ENCODE measurements around the gene NFX1.
"Not testable (repeated sequence)": the region's sequence is repeated elsewhere in the genome, so short reads cannot be mapped to it uniquely, and the experiment has no call there.

NFX1 gene

DNA sequence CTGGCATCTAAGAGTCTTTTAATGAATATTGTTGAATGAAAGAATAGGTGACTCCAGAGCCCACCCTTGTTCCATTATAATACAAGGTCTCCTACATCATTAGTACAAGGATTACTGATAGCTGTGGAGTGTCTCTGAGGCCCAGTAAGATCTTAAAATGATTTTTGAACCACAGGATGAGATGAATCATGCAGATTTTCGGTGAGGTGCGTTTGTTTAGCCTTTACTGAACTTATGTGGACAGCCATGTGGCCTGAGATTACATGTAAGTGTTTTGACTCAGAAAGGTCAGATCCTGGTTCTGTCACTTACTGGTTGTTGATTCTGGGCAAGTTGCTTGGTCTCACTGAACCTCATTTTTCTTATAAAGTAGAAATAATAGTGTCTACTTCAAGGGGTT, 21.6 kb downstream of the NFX1 start:
- no peak for FAIRE-seq

DNA sequence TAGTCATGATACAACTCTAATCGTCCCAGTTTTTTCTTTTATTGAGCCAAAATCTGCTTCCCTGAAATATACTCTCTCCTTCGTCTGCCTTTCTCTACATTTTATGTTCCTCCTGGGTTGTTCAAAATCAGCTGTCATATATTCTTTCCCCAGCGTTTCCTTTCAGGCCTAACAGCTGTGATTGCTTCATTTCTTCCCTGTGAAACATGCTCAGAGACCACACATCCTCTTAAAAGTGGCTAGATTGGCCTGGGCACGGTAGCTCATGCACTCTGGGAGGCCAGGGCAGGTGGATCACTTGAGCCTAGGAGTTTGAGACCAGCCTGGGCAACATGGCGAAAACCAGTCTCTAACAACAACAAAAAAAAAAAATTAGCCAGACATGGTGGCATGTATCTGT, 25.1 kb downstream of the NFX1 start:
- no peak for FAIRE-seq

GRCh38 chr9:33317136-33317535, 26.8 kb downstream of the NFX1 start:
- not testable (repeated sequence) for FAIRE-seq

- no peak for FAIRE-seq
Measured at GRCh38 chr9:33318225-33318624, 27.9 kb downstream of the NFX1 start.

- FAIRE-seq: no peak
Measured at GRCh38 chr9:33318781-33319180, 28.5 kb downstream of the NFX1 start.

- no peak for FAIRE-seq
Measured at GRCh38 chr9:33320230-33320567, 29.9 kb downstream of the NFX1 start.

DNA sequence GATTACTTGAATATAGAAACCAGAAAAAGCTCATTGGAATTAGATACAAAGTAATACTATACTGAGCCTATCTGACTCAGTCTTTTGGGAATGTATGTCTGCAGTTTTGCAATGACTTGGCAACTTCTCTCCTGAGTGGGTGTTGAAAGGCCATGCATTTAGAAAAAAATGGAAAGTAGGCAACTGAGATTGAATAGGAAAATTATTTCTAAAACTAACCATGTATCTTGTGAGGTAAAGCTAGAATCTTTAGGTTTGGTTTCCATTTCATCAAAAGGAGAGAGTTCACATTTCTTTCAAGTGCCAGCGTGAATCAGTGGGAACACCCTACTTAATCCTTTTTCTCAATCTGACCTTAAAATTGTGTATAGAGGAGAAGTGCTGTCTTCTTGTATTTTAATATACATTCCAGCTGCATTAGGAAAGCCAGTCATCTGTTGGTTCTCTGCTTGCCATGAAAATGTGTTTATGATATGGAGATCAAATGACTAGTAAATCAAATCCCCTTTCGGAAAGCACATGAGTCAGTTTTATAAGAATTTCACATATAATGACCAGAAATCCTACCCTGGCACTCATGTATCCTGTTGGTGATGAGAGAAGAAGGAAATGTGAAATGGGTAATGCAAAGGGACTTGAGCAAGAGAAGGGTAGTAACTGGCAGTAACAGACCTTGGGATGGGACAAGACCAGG, 30.4 kb downstream of the NFX1 start:
- FAIRE-seq: peak; percentile 73

- no peak for FAIRE-seq
Measured at GRCh38 chr9:33329117-33329563, 38.8 kb downstream of the NFX1 start.

- FAIRE-seq: no peak
Measured at GRCh38 chr9:33329979-33330378, 39.7 kb downstream of the NFX1 start.

- no peak for FAIRE-seq
Measured at GRCh38 chr9:33331377-33331891, 41.1 kb downstream of the NFX1 start.

- FAIRE-seq: no peak
Measured at GRCh38 chr9:33332011-33332410, 41.7 kb downstream of the NFX1 start.

- not testable (repeated sequence) for FAIRE-seq
Measured at GRCh38 chr9:33332956-33333355, 42.6 kb downstream of the NFX1 start.

- FAIRE-seq: no peak
Measured at GRCh38 chr9:33340186-33340585, 49.9 kb downstream of the NFX1 start.

DNA sequence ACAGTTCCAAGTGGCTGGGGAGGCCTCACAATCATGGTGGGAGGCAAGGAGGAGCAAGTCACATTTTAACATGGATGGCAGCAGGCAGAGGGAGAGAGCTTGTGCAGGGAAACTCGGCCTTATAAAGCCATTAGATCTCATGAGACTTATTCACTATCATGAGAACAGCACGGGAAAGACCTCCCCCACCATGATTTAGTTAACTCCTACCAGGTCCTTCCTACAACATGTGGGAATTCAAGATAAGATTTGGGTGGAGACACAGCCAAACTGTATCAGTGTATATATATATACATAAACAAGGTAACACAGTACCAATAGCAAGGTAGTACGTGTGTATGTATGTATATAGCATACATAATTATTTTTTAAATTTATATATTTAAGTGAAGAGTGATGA, 50.9 kb downstream of the NFX1 start:
- FAIRE-seq: no peak

DNA sequence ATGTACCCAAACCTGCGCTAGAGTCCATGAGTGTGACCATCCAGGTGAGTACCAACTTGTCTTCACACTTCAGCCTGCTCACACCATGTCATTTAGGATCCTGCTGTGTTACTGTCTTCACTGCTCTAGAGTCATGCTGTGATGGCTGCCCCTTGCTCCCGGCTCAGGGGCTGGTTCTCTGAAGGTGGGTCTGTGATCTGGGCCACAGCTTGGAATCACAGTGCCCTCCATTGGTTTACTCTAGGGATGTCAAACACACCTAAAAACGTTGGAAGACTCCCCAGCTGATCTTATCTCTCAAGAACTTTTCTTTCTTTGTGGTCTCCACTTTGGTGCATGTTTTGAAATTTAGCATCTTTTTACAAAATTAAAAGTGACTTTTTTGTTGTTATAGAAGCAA, 53.8 kb downstream of the NFX1 start:
- FAIRE-seq: no peak

DNA sequence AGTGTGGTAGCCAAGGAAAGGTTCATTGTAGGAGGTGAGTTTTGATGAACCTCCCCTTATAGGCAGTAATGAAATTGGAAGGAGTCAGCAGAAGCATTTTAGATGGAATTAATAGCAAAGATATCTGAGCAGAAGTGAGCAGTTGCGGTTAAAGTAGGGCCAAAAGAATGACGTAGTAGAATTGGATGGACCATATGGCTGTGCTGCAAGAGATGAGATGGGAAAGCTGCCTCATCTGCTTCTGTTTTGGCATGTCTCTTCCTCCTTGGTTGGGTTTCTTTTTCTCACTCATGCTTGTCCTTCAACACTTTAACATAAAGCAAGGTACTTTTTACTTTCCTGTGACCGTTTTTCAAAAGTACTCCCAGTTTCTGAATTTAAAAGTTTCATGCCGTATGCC, 56.2 kb downstream of the NFX1 start:
- no peak for FAIRE-seq

- FAIRE-seq: no peak
Measured at GRCh38 chr9:33348998-33349397, 58.7 kb downstream of the NFX1 start.

DNA sequence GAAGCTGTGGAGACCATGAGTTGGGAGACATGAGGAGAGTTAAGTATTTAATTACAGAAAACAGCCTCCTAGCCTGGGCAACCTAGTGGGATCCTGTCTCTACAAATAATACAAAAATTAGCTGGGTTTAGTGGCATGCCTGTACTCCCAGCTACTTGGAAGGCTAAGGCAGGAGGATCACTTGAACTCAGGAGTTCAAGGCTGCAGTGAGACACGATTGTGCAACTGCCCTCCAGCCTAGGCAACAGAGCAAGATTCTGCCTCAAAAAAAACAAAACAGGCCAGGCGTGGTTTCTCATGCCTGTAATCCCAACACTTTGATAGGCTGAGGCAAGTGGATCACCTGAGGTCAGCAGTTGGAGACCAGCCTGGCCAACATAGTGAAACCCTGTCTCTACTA, 59.4 kb downstream of the NFX1 start:
- FAIRE-seq: no peak

GRCh38 chr9:33350310-33350709, 60.0 kb downstream of the NFX1 start:
- no peak for FAIRE-seq

DNA sequence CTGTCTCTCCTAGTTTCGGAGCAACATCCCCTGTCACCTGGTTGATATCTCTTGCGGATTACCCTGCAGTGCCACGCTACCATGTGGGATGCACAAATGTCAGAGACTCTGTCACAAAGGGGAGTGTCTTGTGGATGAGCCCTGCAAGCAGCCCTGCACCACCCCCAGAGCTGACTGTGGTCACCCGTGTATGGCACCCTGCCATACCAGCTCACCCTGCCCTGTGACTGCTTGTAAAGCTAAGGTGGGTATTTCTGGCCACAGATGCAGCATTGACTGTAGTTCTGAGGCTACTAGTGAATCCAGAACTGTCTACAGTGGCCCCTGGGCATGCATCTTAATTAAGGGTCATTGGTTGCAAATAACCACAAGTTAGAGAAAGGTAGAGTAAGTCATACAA, 61.2 kb downstream of the NFX1 start:
- FAIRE-seq: no peak

- no peak for FAIRE-seq
Measured at GRCh38 chr9:33354651-33355211, 64.4 kb downstream of the NFX1 start.

GRCh38 chr9:33355933-33356332, 65.6 kb downstream of the NFX1 start:
- no peak for FAIRE-seq

DNA sequence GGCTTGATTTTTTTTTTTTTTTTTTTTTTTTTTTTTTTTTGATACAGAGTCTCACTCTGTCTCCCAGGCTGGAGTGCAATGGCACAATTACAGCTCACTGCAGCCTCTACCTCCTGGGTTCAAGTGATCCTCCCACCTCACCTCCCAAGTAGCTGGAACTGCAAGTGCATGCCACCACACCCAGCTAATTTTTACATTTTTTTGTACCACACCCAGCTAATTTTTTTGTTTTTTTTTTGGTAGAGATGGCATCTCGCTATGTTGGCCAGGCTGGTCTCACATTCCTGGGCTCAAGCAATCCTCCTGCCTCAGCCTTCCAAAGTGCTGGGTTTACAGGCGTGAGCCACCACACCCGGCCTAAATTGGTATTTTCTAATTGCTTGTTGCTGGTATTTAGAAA, 68.3 kb downstream of the NFX1 start:
- not testable (repeated sequence) for FAIRE-seq

DNA sequence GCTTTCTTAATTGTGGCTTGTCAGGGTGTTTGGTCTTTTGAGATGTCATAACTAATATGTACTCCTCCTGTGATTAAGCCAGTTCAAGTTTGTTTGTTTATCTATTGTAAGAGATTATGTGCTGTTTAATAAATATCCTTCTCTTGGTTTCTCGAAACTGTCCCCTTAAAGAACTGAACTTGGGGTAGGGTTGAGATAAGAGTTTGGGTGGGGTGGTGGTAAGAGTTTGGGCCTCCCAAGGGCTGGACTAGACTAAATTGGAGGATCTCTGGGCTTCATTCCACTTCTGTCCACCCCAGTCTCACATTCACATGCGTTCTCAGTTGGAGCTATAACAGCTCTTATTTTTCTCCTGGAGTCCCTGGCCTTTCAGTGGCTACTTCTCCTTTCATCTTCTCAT, 73.8 kb downstream of the NFX1 start:
- no peak for FAIRE-seq

DNA sequence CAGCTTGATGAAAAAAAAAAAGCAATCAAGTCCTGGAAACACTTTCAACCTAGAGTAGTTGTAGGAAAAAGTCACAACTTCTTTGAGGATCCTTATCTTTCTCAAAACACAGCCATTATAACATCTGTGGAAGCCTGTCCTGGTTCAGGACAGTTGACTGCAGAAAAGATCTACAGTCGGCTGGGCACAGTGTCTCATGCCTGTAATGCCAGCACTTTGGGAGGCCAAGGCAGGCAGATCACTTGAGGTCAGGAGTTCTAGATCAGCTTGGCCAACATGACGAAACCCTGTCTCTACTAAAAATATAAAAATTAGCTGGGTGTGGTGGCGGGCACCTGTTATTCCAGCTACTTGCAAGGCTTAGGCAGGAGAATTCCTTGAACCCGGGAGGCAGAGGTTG, 74.5 kb downstream of the NFX1 start:
- not testable (repeated sequence) for FAIRE-seq

Measured in A204.1 (cell line).